HS-5 (cell line): ENCODE data around the gene PTPA.

Experiments used
- DNase-seq: peaks from one replicate; pipeline ENCODE4 v3.0.0-alpha.2; 2012; ENCODE audit warnings: low read depth

Gene PTPA

GRCh38 chr9:129138476-129139232, 27.4 kb downstream of the PTPA start:
- DNase-seq = no peak

DNA sequence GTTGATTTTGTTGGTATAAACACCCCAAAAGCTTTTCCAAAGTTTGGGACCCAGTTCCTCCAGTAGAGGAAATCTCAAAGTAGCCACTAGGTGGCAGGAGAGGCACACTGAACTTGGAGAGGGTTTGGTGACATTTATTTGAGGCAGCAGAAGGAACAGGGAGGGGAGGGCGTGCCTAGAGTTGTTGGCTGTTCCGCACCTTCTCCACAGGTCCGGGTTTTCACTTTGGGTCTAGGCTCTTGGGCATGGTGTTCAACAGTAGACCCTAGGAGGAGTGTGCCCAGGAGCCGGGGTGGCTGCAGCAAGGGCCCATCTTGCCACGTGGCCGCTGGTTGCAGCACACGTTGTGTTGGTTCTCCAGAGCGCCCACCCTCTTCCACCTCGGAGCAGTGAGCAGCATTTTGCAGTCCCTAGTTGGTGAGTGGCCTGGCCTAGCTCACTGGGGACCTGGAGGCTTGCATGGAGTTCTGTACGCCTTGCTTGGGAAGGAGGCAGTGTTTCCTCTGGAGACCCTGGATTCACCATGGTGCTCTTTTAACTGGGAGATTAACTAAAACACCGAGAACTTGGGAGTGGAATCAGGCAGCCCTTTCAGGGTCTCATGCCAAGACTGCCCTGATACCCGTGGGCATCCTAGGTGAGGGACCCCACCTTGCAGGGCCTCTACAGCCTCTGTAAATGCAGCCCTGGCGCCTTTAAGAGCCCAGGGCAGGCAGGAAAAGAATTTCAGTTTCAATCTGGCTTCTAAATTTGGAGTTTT, 28.2 kb downstream of the PTPA start:
- peak; percentile 68 for DNase-seq

GRCh38 chr9:129139993-129140396, 28.8 kb downstream of the PTPA start:
- DNase-seq = peak; percentile 99

GRCh38 chr9:129140397-129141065, 29.3 kb downstream of the PTPA start:
- DNase-seq = no peak

DNA sequence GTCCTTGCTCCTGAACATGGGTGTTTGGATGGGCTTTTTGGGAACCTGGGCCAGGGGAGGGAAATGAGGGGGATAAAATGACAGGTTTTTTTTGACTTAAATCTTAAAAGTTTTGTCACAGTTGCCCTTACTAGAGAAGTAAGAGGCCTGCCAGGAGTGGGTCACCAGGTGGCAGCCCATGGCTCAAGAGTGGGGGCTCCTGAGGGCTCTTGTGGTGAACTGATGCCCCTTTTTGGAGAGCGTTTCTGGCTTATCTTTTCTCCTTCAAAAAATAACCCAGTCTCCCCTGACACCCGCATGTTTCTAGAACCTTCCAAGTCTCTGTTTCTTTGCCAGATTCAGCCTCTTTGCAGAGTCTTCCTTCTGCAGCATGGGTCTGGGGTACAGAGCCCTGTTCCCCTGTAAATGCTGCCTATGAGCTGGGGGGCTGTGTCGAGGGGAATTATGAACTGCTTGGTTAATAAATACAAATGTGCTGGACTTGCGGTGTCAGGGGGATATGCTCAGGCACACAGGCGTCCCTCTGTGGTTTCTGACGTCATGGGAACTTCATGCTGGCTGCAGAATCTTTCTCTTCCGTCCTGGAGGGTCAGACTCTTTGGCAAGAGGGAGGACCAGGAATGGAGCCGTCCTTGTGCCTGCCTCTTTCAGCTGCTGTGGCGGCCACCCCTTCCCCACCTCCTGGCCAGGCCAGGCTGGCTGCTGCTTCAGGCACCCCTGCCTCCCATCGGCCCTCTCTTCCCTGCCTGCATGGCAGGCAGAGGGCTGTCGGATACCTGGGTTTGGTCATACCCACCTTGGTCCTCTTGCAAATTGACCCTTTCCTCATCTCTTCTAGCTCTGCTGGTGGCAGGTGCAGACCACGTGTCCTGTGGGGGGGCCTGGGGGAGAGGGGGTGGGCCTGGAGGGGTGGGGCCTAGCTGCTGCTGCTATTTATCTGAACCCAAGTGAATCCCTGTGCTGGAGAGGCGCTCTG, 30.1 kb downstream of the PTPA start:
- DNase-seq = no peak

DNA sequence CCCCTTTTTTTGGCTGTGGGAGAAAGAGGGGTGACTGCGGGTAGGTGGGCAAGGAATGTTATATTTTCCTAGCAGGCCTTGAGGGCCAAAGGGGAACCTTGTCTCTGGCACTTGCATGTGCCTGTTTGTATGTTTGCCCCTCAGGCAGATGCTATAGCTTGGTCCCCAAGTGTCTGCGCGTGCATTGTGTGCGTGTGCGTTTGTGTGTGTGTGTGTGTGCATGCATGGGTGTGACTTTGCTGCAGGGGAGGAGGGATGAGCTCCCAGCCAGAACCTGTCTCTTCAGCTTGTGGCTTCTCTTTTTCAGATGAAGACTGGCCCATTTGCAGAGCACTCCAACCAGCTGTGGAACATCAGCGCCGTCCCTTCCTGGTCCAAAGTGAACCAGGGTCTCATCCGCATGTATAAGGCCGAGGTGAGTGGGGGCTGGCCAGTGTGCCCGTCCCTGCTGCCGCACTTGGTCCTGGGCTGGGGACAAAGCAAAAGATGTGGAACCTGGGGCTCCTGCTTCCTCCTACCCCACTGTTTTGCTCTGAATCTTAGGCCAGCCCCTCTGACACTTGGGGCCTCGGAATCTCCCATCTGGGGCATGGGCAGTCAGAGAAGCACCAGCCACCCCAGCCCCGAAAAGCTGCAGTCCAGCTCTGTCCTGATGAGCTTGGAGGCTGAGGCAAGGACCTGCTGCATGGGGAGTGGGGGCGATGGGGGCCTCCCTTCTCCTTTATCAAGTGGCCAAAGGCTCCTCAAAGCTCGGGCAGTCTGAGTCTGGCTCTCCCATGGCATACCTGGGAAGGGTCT, 31.1 kb downstream of the PTPA start:
- no peak for DNase-seq

DNA sequence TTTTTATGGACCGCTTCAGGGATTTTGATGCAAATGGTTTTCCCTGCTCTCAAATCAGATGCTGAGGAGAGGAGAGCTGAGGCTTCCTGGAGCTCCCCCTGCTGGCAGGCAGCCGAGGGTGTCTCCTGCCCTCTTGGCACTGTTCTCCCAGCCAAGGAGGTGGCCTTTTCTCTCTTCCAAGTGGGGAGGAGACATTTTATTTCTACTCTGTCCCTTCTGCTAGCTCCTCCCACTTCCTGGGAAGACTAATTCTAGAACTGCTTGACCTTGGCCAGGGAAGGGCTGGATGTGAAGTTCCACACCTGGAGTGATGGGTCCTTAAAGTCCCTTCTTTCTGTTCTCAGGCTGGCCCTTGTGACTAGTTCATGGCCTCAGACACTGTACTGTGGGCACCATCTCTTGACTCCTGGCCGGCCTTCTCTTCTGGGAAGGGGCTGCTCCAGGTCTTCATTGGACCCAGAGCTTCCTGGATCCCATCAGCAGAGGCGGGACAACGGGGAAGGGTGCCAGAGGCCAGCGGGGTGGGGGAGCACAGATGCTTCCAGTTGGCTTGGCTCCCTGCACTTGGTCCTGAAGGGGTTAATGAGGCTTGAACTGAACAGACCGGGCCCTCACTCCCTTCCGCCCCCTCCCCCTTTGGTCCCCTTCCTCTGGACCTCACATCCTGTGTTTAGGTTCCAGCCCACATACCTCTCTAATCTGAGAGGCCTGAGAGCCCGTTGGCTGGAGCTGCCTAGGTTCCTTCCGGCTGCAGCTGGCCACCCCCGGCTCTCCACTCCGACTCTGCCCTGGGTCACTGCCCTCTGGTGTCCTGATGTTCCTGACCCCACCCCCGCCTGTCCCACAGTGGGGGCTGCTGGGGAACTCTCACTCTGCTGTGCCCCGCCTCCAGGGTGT, 32.1 kb downstream of the PTPA start:
- peak; percentile 68 for DNase-seq

- no peak for DNase-seq
These were observed 34.1 kb downstream of the PTPA start for GRCh38 chr9:129145316-129145715.

GRCh38 chr9:129145841-129146292, 34.7 kb downstream of the PTPA start:
- DNase-seq = no peak

- no peak for DNase-seq
These were observed 35.3 kb downstream of the PTPA start for GRCh38 chr9:129146441-129146941.

GRCh38 chr9:129148463-129149204, 37.4 kb downstream of the PTPA start:
- DNase-seq = no peak

GRCh38 chr9:129149442-129149841, 38.2 kb downstream of the PTPA start:
- DNase-seq = no peak

DNA sequence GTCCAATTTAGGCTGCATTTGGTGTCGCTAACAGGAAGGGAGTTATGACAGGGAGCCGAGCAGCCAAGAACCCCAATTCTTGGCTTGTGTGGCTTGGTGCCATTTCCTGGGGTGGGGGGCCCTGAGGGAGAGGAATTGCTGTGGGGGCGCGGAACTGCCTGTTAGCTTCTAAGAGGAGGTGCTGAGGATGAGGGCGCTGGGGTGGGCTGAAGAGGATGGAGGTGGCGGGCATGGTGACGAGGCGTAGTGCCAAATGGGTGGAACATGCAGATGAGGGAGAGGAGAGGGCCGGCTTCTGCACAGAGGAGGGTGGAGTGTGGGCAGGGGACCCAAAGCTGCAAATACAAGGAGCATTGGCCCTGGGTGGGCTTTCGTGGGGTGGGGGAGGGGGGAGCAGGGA, 38.9 kb downstream of the PTPA start:
- DNase-seq = no peak

GRCh38 chr9:129150672-129151211, 39.5 kb downstream of the PTPA start:
- no peak for DNase-seq

DNA sequence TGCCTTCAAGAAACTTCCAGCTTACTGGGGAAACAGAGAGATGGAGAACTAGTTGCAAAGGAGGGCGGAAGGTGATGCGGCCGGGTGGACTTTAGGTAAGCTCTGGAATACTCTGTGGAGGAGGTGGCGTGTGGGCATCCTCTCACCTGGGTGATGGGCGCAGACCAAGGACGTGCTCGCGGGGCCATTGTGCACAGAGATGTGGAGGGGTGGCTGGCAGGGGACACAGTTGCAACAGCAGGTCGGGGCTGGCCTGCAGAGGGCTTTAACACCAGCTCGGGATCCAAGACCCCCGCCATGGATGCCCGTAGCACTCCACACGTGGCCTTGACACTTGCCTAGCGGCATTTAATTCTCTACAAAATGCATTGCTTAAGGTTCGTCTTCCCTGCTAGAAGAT, 40.3 kb downstream of the PTPA start:
- no peak for DNase-seq

GRCh38 chr9:129154866-129155477, 43.8 kb downstream of the PTPA start:
- DNase-seq = no peak

GRCh38 chr9:129156163-129156562, 44.9 kb downstream of the PTPA start:
- DNase-seq = no peak
